ENCODE measurements around the gene NTF3.

DNA sequence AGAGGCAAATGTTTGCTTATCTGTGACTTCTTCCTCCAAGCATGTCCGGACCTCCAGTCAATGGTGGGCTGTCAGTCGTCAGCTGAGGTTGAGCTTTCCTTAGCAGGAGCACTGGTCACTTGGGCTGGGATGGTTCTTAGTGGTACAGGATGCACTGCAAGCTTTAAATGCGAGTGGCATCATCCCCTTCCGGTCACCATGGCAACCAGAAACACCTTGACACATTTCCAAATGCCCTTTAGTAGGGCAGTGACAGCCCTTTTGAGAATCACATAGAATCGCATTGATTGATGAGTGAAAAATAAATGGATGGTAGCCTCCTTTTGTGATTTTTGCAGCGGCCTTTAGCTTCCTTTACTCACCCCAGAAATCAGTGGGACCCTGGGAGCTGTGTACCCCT lies 24.1 kb downstream of the NTF3 start:
- no peak for TF ChIP-seq SIN3A (IDR thresholded peaks at IDR 0.05; ENCODE audit: borderline replicate concordance, insufficient read depth, low read length)
- no peak for TF ChIP-seq REST (IDR thresholded peaks at IDR 0.05; ENCODE audit: insufficient read depth in 1 of 2, low read depth in 2 of 2, low read length in 2 of 2)
- TF ChIP-seq POLR2AphosphoS5 (IDR thresholded peaks at IDR 0.05; ENCODE audit: low read depth, low read length): no peak
- no peak for TF ChIP-seq TAF1 (IDR thresholded peaks at IDR 0.05; ENCODE audit: borderline replicate concordance, insufficient read depth, low read length)

All from PFSK-1 (cell line).